HepG2 (cell line): ENCODE results near the gene CFAP97. TPM values are rescaled to one million over a fixed set of nuclear protein-coding genes. Genes with fewer than 3 reads are reported as not detected.
A peak's percentile ranks its signal among the peaks of the same experiment; 100 is the strongest.

Experiments
- CBFB ChIP-seq: sonication (generic); formaldehyde crosslinking; IDR thresholded peaks from 2 replicates; pipeline ENCODE4 v1.4.0; 2020; ENCODE audit warnings: missing genetic modification reagents
- DNMT3B ChIP-seq: conservative IDR thresholded peaks from 2 replicates; pipeline ENCODE4 v1.6.1; 2016; ENCODE audit warnings: missing biosample characterization, control low read depth
- HNF4A ChIP-seq: sonication (generic); formaldehyde crosslinking; IDR thresholded peaks from 2 replicates; pipeline ENCODE4 v1.4.0; 2020; ENCODE audit warnings: missing genetic modification reagents
- IRF9 ChIP-seq: sonication (generic); formaldehyde crosslinking; IDR thresholded peaks from 2 replicates; pipeline ENCODE4 v1.8.0; 2022; ENCODE audit warnings: missing genetic modification reagents, mild to moderate bottlenecking, borderline replicate concordance
- KDM2A ChIP-seq: sonication (generic); formaldehyde crosslinking; IDR thresholded peaks from 2 replicates; pipeline ENCODE4 v1.4.0; 2020; ENCODE audit warnings: low read depth, missing genetic modification reagents, borderline replicate concordance
- KDM6A ChIP-seq: IDR thresholded peaks from 2 replicates; pipeline ENCODE4 v1.6.1; 2016; ENCODE audit warnings: low read depth
- MYC ChIP-seq: sonication (generic); formaldehyde crosslinking; IDR thresholded peaks from 2 replicates; pipeline ENCODE4 v1.9.0; 2021; ENCODE audit warnings: missing genetic modification reagents, borderline replicate concordance
- PAWR ChIP-seq: sonication (generic); formaldehyde crosslinking; IDR thresholded peaks from 2 replicates; pipeline ENCODE4 v1.4.0; 2020; ENCODE audit warnings: missing genetic modification reagents, mild to moderate bottlenecking, borderline replicate concordance
- POLR2A ChIP-seq, 2 experiments: IDR thresholded peaks; 2 replicates each; pipeline ENCODE4 v1.6.1; 2011; ENCODE audit warnings: low read depth in 2 of 2, low read length in 2 of 2, mild to moderate bottlenecking in 1 of 2, moderate library complexity in 1 of 2; ENCODE audit not compliant: insufficient read depth in 1 of 2
- RBM22 ChIP-seq: fragments of 200-400 bp; formaldehyde crosslinking; optimal IDR thresholded peaks from 2 replicates; pipeline ENCODE3; 2017; ENCODE audit warnings: mild to moderate bottlenecking, low read length, moderate library complexity
- SIN3A ChIP-seq: IDR thresholded peaks from 2 replicates; pipeline ENCODE4 v1.6.1; 2011; ENCODE audit warnings: low read depth, mild to moderate bottlenecking, control low read depth, low read length, borderline replicate concordance
- SNAI1 ChIP-seq: sonication (generic); formaldehyde crosslinking; IDR thresholded peaks from 2 replicates; pipeline ENCODE4 v1.5.0; 2020; ENCODE audit warnings: mild to moderate bottlenecking, missing genetic modification reagents, borderline replicate concordance
- SOX13 ChIP-seq, 3 experiments: fragments of 450-650 bp in 1 of 3; sonication (generic) in 1 of 3; formaldehyde crosslinking in 1 of 3; IDR thresholded peaks in 2 of 3; conservative IDR thresholded peaks in 1 of 3; 2 replicates each; pipeline versions ENCODE4 v1.5.0 to v1.6.1; 2016 to 2020; ENCODE audit warnings: antibody characterized with exemption in 1 of 3, mild to moderate bottlenecking in 1 of 3, missing compliant biosample characterization in 1 of 3, missing genetic modification reagents in 1 of 3, moderate library complexity in 1 of 3
- TP53 ChIP-seq: sonication (generic); formaldehyde crosslinking; conservative IDR thresholded peaks from 2 replicates; pipeline ENCODE4 v1.4.0; 2020; ENCODE audit warnings: missing genetic modification reagents
- ZFAT ChIP-seq: sonication (generic); formaldehyde crosslinking; conservative IDR thresholded peaks from 2 replicates; pipeline ENCODE4 v1.8.1; 2023; ENCODE audit warnings: missing genetic modification reagents, inconsistent platforms
- ZMYM4 ChIP-seq: sonication (generic); formaldehyde crosslinking; IDR thresholded peaks from 2 replicates; pipeline ENCODE4 v1.8.1; 2023; ENCODE audit warnings: mild to moderate bottlenecking, missing genetic modification reagents
- ZNF121 ChIP-seq: sonication (generic); formaldehyde crosslinking; IDR thresholded peaks from 2 replicates; pipeline ENCODE4 v1.5.0; 2020; ENCODE audit warnings: mild to moderate bottlenecking, missing genetic modification reagents
- ZNF33B ChIP-seq: sonication (generic); formaldehyde crosslinking; IDR thresholded peaks from 2 replicates; pipeline ENCODE4 v1.5.1; 2020; ENCODE audit warnings: mild to moderate bottlenecking, missing genetic modification reagents
- ZNF431 ChIP-seq: sonication (generic); formaldehyde crosslinking; IDR thresholded peaks from 2 replicates; pipeline ENCODE4 v1.9.0; 2022; ENCODE audit warnings: missing genetic modification reagents, low read depth, mild to moderate bottlenecking, borderline replicate concordance
- ZNF839 ChIP-seq: sonication (generic); formaldehyde crosslinking; IDR thresholded peaks from 2 replicates; pipeline ENCODE4 v1.4.0; 2020; ENCODE audit warnings: missing genetic modification reagents, mild to moderate bottlenecking, borderline replicate concordance
- ZZZ3 ChIP-seq: sonication (generic); formaldehyde crosslinking; IDR thresholded peaks from 2 replicates; pipeline ENCODE4 v1.4.0; 2020; ENCODE audit warnings: missing genetic modification reagents, mild to moderate bottlenecking, borderline replicate concordance
- polyA plus RNA-seq, 8 experiments: library from polyadenylated mRNA; depleted of rRNA in 3 of 8; stranded (reverse) in 7 of 8; unstranded in 1 of 8; fragments of >200 nt; fragmentation: Illumina TruSeq in 4 of 8; extraction: Trizol in 4 of 8; gene quantifications; 2 replicates each; pipeline versions ENCODE4 v1.2.1 to v1.2.3, GENCODE V29; 2011 to 2016; ENCODE audit warnings: low read depth in 4 of 8, missing spikeins in 1 of 8, mixed read lengths in 1 of 8; ENCODE audit not compliant: insufficient read depth in 1 of 8
- total RNA-seq, 5 experiments: library from RNA; depleted of rRNA; stranded (reverse); fragments of >200 nt; fragmentation: Illumina TruSeq; extraction: Trizol; gene quantifications; 2 replicates each; pipeline ENCODE4 v1.2.3, GENCODE V29; 2016; ENCODE audit warnings: low read depth in 1 of 5
- TF ChIP-seq, protein P1 (sequence below): sonication (generic); formaldehyde crosslinking; IDR thresholded peaks from 2 replicates; pipeline ENCODE4 v1.5.1; 2020; ENCODE audit warnings: missing genetic modification reagents, mild to moderate bottlenecking, borderline replicate concordance
- TF ChIP-seq, protein P2 (sequence below): sonication (generic); formaldehyde crosslinking; IDR thresholded peaks from 2 replicates; pipeline ENCODE4 v1.5.1; 2020; ENCODE audit warnings: mild to moderate bottlenecking, missing genetic modification reagents

The CFAP97 gene
- total and polyA plus RNA-seq, 2 of the 13 experiments (the other 11 are each of a cell fraction or from before 2014, with no cell fraction given) = 32.1 to 44.4 TPM

- 0 out of 2 replicates have a peak, but pooled peaks have one; percentile 33 for TF ChIP-seq IRF9
- TF ChIP-seq MYC = peak; percentile 19; the same call in 1 of the 2 replicates
- no peak for TF ChIP-seq SOX13 (IDR thresholded peaks at IDR 0.05)
- TF ChIP-seq SOX13 (CRISPR knock-in tag; conservative IDR thresholded peaks at IDR 0.05 in 1 of 2, IDR thresholded peaks at IDR 0.05 in 1 of 2) = no peak
- no peak for TF ChIP-seq KDM2A (CRISPR knock-in tag)
- TF ChIP-seq ZMYM4 = peak; percentile 43; the same call in 1 of the 2 replicates
- no peak for TF ChIP-seq RBM22
- TF ChIP-seq ZNF431 (CRISPR knock-in tag) = no peak
- no peak for TF ChIP-seq CBFB (CRISPR knock-in tag)
- TF ChIP-seq, protein P1, sequence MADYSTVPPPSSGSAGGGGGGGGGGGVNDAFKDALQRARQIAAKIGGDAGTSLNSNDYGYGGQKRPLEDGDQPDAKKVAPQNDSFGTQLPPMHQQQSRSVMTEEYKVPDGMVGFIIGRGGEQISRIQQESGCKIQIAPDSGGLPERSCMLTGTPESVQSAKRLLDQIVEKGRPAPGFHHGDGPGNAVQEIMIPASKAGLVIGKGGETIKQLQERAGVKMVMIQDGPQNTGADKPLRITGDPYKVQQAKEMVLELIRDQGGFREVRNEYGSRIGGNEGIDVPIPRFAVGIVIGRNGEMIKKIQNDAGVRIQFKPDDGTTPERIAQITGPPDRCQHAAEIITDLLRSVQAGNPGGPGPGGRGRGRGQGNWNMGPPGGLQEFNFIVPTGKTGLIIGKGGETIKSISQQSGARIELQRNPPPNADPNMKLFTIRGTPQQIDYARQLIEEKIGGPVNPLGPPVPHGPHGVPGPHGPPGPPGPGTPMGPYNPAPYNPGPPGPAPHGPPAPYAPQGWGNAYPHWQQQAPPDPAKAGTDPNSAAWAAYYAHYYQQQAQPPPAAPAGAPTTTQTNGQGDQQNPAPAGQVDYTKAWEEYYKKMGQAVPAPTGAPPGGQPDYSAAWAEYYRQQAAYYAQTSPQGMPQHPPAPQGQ (CRISPR knock-in tag) = no peak
- TF ChIP-seq, protein P2, sequence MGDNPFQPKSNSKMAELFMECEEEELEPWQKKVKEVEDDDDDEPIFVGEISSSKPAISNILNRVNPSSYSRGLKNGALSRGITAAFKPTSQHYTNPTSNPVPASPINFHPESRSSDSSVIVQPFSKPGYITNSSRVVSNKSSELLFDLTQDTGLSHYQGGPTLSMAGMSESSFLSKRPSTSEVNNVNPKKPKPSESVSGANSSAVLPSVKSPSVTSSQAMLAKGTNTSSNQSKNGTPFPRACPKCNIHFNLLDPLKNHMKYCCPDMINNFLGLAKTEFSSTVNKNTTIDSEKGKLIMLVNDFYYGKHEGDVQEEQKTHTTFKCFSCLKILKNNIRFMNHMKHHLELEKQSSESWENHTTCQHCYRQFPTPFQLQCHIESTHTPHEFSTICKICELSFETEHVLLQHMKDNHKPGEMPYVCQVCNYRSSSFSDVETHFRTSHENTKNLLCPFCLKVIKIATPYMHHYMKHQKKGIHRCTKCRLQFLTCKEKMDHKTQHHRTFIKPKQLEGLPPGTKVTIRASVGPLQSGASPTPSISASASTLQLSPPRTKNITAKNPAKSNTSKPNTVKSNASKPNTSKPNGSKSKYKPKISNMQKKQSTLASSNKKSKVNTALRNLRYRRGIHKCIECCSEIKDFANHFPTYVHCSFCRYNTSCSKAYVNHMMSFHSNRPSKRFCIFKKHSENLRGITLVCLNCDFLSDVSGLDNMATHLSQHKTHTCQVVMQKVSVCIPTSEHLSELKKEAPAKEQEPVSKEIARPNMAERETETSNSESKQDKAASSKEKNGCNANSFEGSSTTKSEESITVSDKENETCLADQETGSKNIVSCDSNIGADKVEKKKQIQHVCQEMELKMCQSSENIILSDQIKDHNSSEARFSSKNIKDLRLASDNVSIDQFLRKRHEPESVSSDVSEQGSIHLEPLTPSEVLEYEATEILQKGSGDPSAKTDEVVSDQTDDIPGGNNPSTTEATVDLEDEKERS (CRISPR knock-in tag) = peak; percentile 22; the same call in 1 of the 2 replicates
- TF ChIP-seq TP53 (CRISPR knock-in tag) = no peak
- TF ChIP-seq ZFAT (CRISPR knock-in tag) = no peak
- no peak for TF ChIP-seq DNMT3B (CRISPR knock-in tag)
- TF ChIP-seq POLR2A (IDR thresholded peaks at IDR 0.05; ENCODE audit: insufficient read depth in 1 of 2, low read depth in 2 of 2, low read length in 2 of 2) = no peak
- no peak for TF ChIP-seq ZNF839
- TF ChIP-seq HNF4A (CRISPR knock-in tag) = 0 out of 2 replicates have a peak, but pooled peaks have one; percentile 0
- TF ChIP-seq ZNF33B (CRISPR knock-in tag) = peak; percentile 65; the same call in 1 of the 2 replicates
- no peak for TF ChIP-seq SIN3A
- no peak for TF ChIP-seq ZNF121
- no peak for TF ChIP-seq PAWR (CRISPR knock-in tag)
- no peak for TF ChIP-seq KDM6A (CRISPR knock-in tag)
- no peak for TF ChIP-seq ZZZ3 (CRISPR knock-in tag)
- TF ChIP-seq SNAI1 (CRISPR knock-in tag) = 0 out of 2 replicates have a peak, but pooled peaks have one; percentile 29
These were observed 76.5 kb downstream of the CFAP97 start (continued) for GRCh38 chr4:185127021-185127925.
